Lung (tissue), 12 donors: ENCODE results near the gene KLHL2. TPM values are rescaled to one million over a fixed set of nuclear protein-coding genes. Genes with fewer than 3 reads are reported as not detected.
"Not testable (repeated sequence)": the region's sequence is repeated elsewhere in the genome, so short reads cannot be mapped to it uniquely, and the experiment has no call there.

Experiments
- ATAC-seq: fragments of 200-7000 bp; cut with Tn5 transposase; one replicate; pipeline ENCODE4 v1.9.1; 2020; ENCODE audit warnings: moderate number of reproducible peaks; ENCODE audit not compliant: insufficient read depth, low FRiP score
- DNase-seq, 3 donors: peaks; one replicate each; pipeline ENCODE4 v3.0.0-alpha.2; 2013 to 2017
- H3K27ac ChIP-seq, 2 donors: one replicate each; pipeline ENCODE4 v1.5.1; 2013; ENCODE audit warnings: mild to moderate bottlenecking in 2 of 2, moderate library complexity in 2 of 2, control low read depth in 1 of 2, inconsistent platforms in 1 of 2, low read depth in 1 of 2, low read length in 1 of 2
- H3K27me3 ChIP-seq, 3 donors: one replicate each; pipeline ENCODE4 v1.5.1; 2013; ENCODE audit warnings: low read length in 2 of 3; ENCODE audit not compliant: control insufficient read depth in 3 of 3, insufficient read depth in 3 of 3
- H3K36me3 ChIP-seq, 4 donors: one replicate each; pipeline ENCODE4 v1.5.1; 2013; ENCODE audit warnings: low read length in 4 of 4, mild to moderate bottlenecking in 1 of 4, moderate library complexity in 1 of 4; ENCODE audit not compliant: control insufficient read depth in 4 of 4, insufficient read depth in 4 of 4
- H3K4me1 ChIP-seq, 5 donors: one replicate each; pipeline ENCODE4 v1.5.1; 2013; ENCODE audit warnings: low read length in 5 of 5, mild to moderate bottlenecking in 2 of 5, moderate library complexity in 1 of 5; ENCODE audit not compliant: control insufficient read depth in 5 of 5, insufficient read depth in 5 of 5
- H3K4me3 ChIP-seq: one replicate; pipeline ENCODE4 v1.5.1; 2013; ENCODE audit warnings: mild to moderate bottlenecking, control low read depth, moderate library complexity
- H3K9ac ChIP-seq, 2 donors: one replicate each; pipeline ENCODE4 v1.5.1; 2013; ENCODE audit warnings: low read length in 2 of 2, control low read depth in 1 of 2; ENCODE audit not compliant: insufficient read depth in 1 of 2
- H3K9me3 ChIP-seq, 4 donors: one replicate each; pipeline ENCODE4 v1.5.1; 2013; ENCODE audit warnings: low read length in 3 of 4, mild to moderate bottlenecking in 1 of 4, moderate library complexity in 1 of 4; ENCODE audit not compliant: control insufficient read depth in 4 of 4, insufficient read depth in 3 of 4
- CTCF ChIP-seq: IDR thresholded peaks from 2 replicates; pipeline ENCODE4 v1.5.1; 2012; ENCODE audit warnings: mild to moderate bottlenecking; ENCODE audit errors: control extremely low read depth, extremely low read depth
- WGBS, 2 donors: extraction: QIAGEN DNeasy Blood & Tissue Kit; methylation state at CpG; one replicate each; pipeline ENCODE4 v1.1.7; 2013; 5-methylcytosine and 5-hydroxymethylcytosine counted together
- polyA plus RNA-seq, 2 donors: library from polyadenylated mRNA; stranded (reverse); fragments of 200-250 nt; gene quantifications; one replicate each; pipeline ENCODE4 v1.2.1, GENCODE V29; 2013
- total RNA-seq, 2 donors: library from RNA; depleted of rRNA in 1 of 2; stranded (reverse); fragments of >200 nt in 1 of 2; gene quantifications; one replicate each; pipeline ENCODE4 v1.2.1, GENCODE V29; 2014 to 2021
- donor health status: control.
- donor health status: control.
- donor health status: Bipolar disorder and iron deficiency.
- donor health status: healthy.
- donor health status: DM: yes; HTN: yes; CAD: no.

The KLHL2 gene
- total and polyA plus RNA-seq, 4 donors, result 17.3 to 43.0 (median 33.7) TPM

DNA sequence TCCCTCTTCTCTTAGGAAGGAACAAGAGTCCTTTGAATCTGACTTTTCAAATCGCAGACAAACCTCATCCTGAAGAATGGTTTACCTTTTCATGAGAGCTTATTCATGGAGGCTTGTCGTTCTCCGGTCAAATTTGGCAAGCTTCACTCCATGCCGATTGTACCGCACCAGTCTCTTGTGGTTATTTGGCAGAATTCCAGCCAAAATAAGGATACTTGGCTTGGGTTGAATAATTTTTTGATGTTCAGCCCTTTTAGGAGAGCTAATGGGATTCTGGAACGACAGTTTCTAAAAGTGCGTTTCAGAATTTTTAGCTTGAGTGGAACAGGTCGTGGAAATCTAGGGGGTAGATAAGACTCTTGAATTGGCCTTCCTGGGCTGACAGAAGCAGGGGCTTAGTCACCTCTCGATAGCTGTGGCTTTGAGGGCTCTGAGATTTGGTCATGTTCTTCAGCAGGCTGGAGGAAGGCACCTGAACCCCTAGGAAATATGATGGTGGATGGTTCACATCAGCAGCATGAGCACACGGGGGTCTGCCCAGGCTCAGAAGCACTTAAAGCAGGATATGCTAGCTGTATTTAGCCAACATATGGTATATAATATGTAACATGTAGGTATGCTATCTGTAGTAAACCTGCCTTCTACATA, 1.5 kb downstream of the KLHL2 start:
- Histone ChIP-seq H3K9ac (no peak overlapping the region), H3K27me3 (no peaks in the 10 kb centered on the region)

GRCh38 chr4:165209796-165210195, 2.4 kb downstream of the KLHL2 start:
- 79 to 88% methylated on average over 5 of the region's 5 CpGs for WGBS, 2 donors
- ATAC-seq (no peak), DNase-seq (no peak)
- Histone ChIP-seq H3K4me1 (peaks cover 0 to 20% (median 2%) of the 10 kb centered on the region in 5 donors), H3K27ac (no peak overlapping the region), H3K9ac (no peak overlapping the region), H3K27me3 (no peaks in the 10 kb centered on the region), H3K36me3 (no peaks in the 10 kb centered on the region), H3K4me3 (no peak overlapping the region), H3K9me3 (no peaks in the 10 kb centered on the region)
- TF ChIP-seq CTCF, result no peak

More for the DNA sequence above, 1.5 kb downstream of the KLHL2 start:
- peak overlapping the region in 1 of 2 donors; percentile 31 for H3K27ac ChIP-seq
- ATAC-seq (no peak), DNase-seq (peak in 1 of 3 donors; percentile 8)
- peaks cover 0 to 20% (median 2%) of the 10 kb centered on the region in 5 donors for H3K4me1 ChIP-seq
- no peaks in the 10 kb centered on the region for H3K36me3 ChIP-seq
- 47 to 72% methylated on average over 10 of the region's 10 CpGs for WGBS, 2 donors
- H3K4me3 ChIP-seq, result peak overlapping the region; percentile 39
- TF ChIP-seq CTCF, result no peak
- H3K9me3 ChIP-seq, result no peaks in the 10 kb centered on the region

DNA sequence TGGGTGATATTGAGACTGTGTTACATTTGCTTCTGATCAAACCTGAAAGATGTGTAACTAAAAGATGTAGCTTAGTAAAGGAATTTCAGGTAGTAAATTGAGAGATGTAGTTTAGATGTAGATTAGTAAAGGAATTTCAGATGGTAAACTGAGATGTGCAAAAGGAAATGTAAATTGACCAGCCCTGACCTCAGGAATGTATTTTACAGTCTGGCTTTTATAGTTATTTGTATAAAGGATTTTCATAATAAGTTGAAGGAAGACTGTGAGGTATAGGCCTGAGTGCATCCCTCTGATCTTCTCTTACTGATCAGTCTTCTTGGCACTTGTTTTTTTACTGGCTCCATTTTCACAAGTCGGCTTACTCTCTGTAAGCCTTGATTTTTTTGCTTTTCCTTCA, 3.2 kb downstream of the KLHL2 start:
- TF ChIP-seq CTCF, result no peak
- DNase-seq (no peak), ATAC-seq (no peak)
- H3K9ac ChIP-seq, result no peak overlapping the region
- peaks cover 0 to 20% (median 2%) of the 10 kb centered on the region in 5 donors for H3K4me1 ChIP-seq
- no peak overlapping the region for H3K4me3 ChIP-seq
- no peaks in the 10 kb centered on the region for H3K36me3 ChIP-seq
- WGBS, 2 donors, result 86 to 93% methylated on average over 1 of the region's 1 CpG
- no peaks in the 10 kb centered on the region for H3K9me3 ChIP-seq
- no peaks in the 10 kb centered on the region for H3K27me3 ChIP-seq
- H3K27ac ChIP-seq, result no peak overlapping the region

DNA sequence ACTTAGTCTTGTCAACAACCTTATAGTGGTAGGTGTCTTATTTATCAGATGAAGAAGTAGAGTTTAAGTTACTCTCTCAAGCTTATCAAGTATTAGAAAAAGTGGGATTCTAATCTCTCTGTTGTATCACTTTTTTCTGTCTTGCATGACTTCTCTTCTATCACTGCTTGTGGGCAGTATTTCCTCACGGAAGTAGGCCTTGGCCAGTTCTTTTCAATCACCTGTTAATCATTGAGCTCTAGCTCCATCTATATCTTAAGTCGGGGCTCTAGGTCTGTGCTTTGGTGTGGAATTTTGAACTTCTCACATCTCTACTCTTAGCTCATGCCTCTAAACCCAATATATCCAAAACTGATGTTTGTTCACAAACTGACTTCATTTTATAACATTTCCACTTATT, 5.3 kb downstream of the KLHL2 start:
- 78 to 86% methylated on average over 2 of the region's 2 CpGs for WGBS, 2 donors

GRCh38 chr4:165213404-165213803, 6.0 kb downstream of the KLHL2 start:
- H3K4me3 ChIP-seq, H3K27ac ChIP-seq, H3K9ac ChIP-seq, H3K36me3 ChIP-seq, H3K9me3 ChIP-seq, H3K27me3 ChIP-seq, DNase-seq, H3K4me1 ChIP-seq, ATAC-seq: not testable (repeated sequence)
- WGBS, 2 donors, result 81 to 100% methylated on average over 1 of the region's 1 CpG

More for the DNA sequence above, 5.3 kb downstream of the KLHL2 start:
- H3K9ac ChIP-seq, ATAC-seq, DNase-seq, H3K9me3 ChIP-seq, H3K27me3 ChIP-seq, H3K36me3 ChIP-seq, H3K4me3 ChIP-seq, H3K27ac ChIP-seq: not testable (repeated sequence)
- peaks cover 0 to 11% (median 2%) of the 10 kb centered on the region in 5 donors for H3K4me1 ChIP-seq

- not testable (repeated sequence) for H3K4me1 ChIP-seq, DNase-seq, H3K9me3 ChIP-seq, H3K27me3 ChIP-seq, H3K4me3 ChIP-seq, H3K36me3 ChIP-seq, ATAC-seq, H3K27ac ChIP-seq, H3K9ac ChIP-seq
- WGBS, 2 donors, result 84 to 85% methylated on average over 6 of the region's 6 CpGs
Measured at GRCh38 chr4:165213991-165214709, 6.8 kb downstream of the KLHL2 start.
